ENCODE results near the gene LACTB.

Gene LACTB

GRCh38 chr15:63109498-63109897 is 12.2 kb upstream of the LACTB start:
- Histone ChIP-seq H3K79me1 (ENCODE audit: low read length) (no peaks in the 10 kb centered on the region), H3K36me3 (ENCODE audit: control insufficient read depth, insufficient read depth, low read length) (no peaks in the 10 kb centered on the region), H2BK15ac (replicated peaks; ENCODE audit: low read depth) (no peak overlapping the region), H3K4me3 (ENCODE audit: low read length) (no peak overlapping the region), H3K4me2 (ENCODE audit: low read length) (no peak overlapping the region), H3K56ac (ENCODE audit: low read length) (no peak overlapping the region), H3K79me2 (ENCODE audit: control insufficient read depth, insufficient read depth, low read length) (no peaks in the 10 kb centered on the region), H3K9ac (ENCODE audit: low read length) (no peak overlapping the region), H2BK5ac (ENCODE audit: low read length) (no peak overlapping the region), H3K4me1 (ENCODE audit: control insufficient read depth, low read depth, low read length) (no peaks in the 10 kb centered on the region), H2AK5ac (ENCODE audit: low read length) (no peak overlapping the region), H4K5ac (ENCODE audit: low read length) (no peak overlapping the region), H3K18ac (ENCODE audit: low read length) (no peak overlapping the region), H3K27me3 (ENCODE audit: insufficient read depth, low read length, poor library complexity) (no peaks in the 10 kb centered on the region), H4K8ac (ENCODE audit: low read depth, low read length) (no peak overlapping the region), H3K23ac (ENCODE audit: low read length) (no peak overlapping the region), H2BK120ac (ENCODE audit: low read depth, low read length) (no peak overlapping the region), H3K27ac (ENCODE audit: low read depth, low read length) (no peak overlapping the region), H3K4ac (ENCODE audit: low read depth, low read length) (no peak overlapping the region)
- no CpG with 5 or more reads among the region's 2 CpGs for WGBS (ENCODE audit: extremely low coverage, insufficient coverage, low lambda C conversion rate)
- no peak for DNase-seq

- no peaks in the 10 kb centered on the region for H3K27me3 ChIP-seq (ENCODE audit: insufficient read depth, low read length, poor library complexity)
- H3K4ac ChIP-seq (ENCODE audit: low read depth, low read length) = no peak overlapping the region
- H3K4me2 ChIP-seq (ENCODE audit: low read length) = no peak overlapping the region
- no peak overlapping the region for H3K4me3 ChIP-seq (ENCODE audit: low read length)
- no peak overlapping the region for H2BK15ac ChIP-seq (replicated peaks; ENCODE audit: low read depth)
- no peaks in the 10 kb centered on the region for H3K36me3 ChIP-seq (ENCODE audit: control insufficient read depth, insufficient read depth, low read length)
- H2AK5ac ChIP-seq (ENCODE audit: low read length) = no peak overlapping the region
- WGBS (ENCODE audit: extremely low coverage, insufficient coverage, low lambda C conversion rate) = no CpG with 5 or more reads among the region's 2 CpGs
- no peak overlapping the region for H4K8ac ChIP-seq (ENCODE audit: low read depth, low read length)
- no peak overlapping the region for H3K56ac ChIP-seq (ENCODE audit: low read length)
- H3K79me1 ChIP-seq (ENCODE audit: low read length) = no peaks in the 10 kb centered on the region
- H3K4me1 ChIP-seq (ENCODE audit: control insufficient read depth, low read depth, low read length) = no peaks in the 10 kb centered on the region
- no peak overlapping the region for H3K23ac ChIP-seq (ENCODE audit: low read length)
- no peak overlapping the region for H3K27ac ChIP-seq (ENCODE audit: low read depth, low read length)
- DNase-seq = no peak
- no peak overlapping the region for H3K18ac ChIP-seq (ENCODE audit: low read length)
- H2BK5ac ChIP-seq (ENCODE audit: low read length) = no peak overlapping the region
- no peak overlapping the region for H2BK120ac ChIP-seq (ENCODE audit: low read depth, low read length)
- no peaks in the 10 kb centered on the region for H3K79me2 ChIP-seq (ENCODE audit: control insufficient read depth, insufficient read depth, low read length)
- no peak overlapping the region for H4K5ac ChIP-seq (ENCODE audit: low read length)
- no peak overlapping the region for H3K9ac ChIP-seq (ENCODE audit: low read length)
These were observed 11.7 kb upstream of the LACTB start for GRCh38 chr15:63109920-63110319.

GRCh38 chr15:63110428-63111026 is 11.1 kb upstream of the LACTB start:
- Histone ChIP-seq H3K18ac (ENCODE audit: low read length) (no peak overlapping the region), H4K5ac (ENCODE audit: low read length) (no peak overlapping the region), H3K9ac (ENCODE audit: low read length) (no peak overlapping the region), H3K79me1 (ENCODE audit: low read length) (no peaks in the 10 kb centered on the region), H3K4me1 (ENCODE audit: control insufficient read depth, low read depth, low read length) (no peaks in the 10 kb centered on the region), H2BK120ac (ENCODE audit: low read depth, low read length) (no peak overlapping the region), H2BK5ac (ENCODE audit: low read length) (no peak overlapping the region), H3K4me2 (ENCODE audit: low read length) (no peak overlapping the region), H3K27me3 (ENCODE audit: insufficient read depth, low read length, poor library complexity) (no peaks in the 10 kb centered on the region), H2BK15ac (replicated peaks; ENCODE audit: low read depth) (no peak overlapping the region), H3K23ac (ENCODE audit: low read length) (no peak overlapping the region), H3K27ac (ENCODE audit: low read depth, low read length) (no peak overlapping the region), H2AK5ac (ENCODE audit: low read length) (no peak overlapping the region), H4K8ac (ENCODE audit: low read depth, low read length) (no peak overlapping the region), H3K4me3 (ENCODE audit: low read length) (no peak overlapping the region), H3K56ac (ENCODE audit: low read length) (no peak overlapping the region), H3K36me3 (ENCODE audit: control insufficient read depth, insufficient read depth, low read length) (no peaks in the 10 kb centered on the region), H3K4ac (ENCODE audit: low read depth, low read length) (no peak overlapping the region), H3K79me2 (ENCODE audit: control insufficient read depth, insufficient read depth, low read length) (no peaks in the 10 kb centered on the region)
- DNase-seq = no peak
- WGBS (ENCODE audit: extremely low coverage, insufficient coverage, low lambda C conversion rate) = no CpG with 5 or more reads among the region's 3 CpGs

- H3K4me2 ChIP-seq (ENCODE audit: low read length) = no peak overlapping the region
- no peaks in the 10 kb centered on the region for H3K79me1 ChIP-seq (ENCODE audit: low read length)
- no peaks in the 10 kb centered on the region for H3K4me1 ChIP-seq (ENCODE audit: control insufficient read depth, low read depth, low read length)
- H2AK5ac ChIP-seq (ENCODE audit: low read length) = no peak overlapping the region
- no peak overlapping the region for H2BK15ac ChIP-seq (replicated peaks; ENCODE audit: low read depth)
- H4K8ac ChIP-seq (ENCODE audit: low read depth, low read length) = no peak overlapping the region
- H3K18ac ChIP-seq (ENCODE audit: low read length) = no peak overlapping the region
- no peaks in the 10 kb centered on the region for H3K79me2 ChIP-seq (ENCODE audit: control insufficient read depth, insufficient read depth, low read length)
- no peaks in the 10 kb centered on the region for H3K27me3 ChIP-seq (ENCODE audit: insufficient read depth, low read length, poor library complexity)
- H3K4ac ChIP-seq (ENCODE audit: low read depth, low read length) = no peak overlapping the region
- no peak for DNase-seq
- no peak overlapping the region for H3K9ac ChIP-seq (ENCODE audit: low read length)
- H2BK5ac ChIP-seq (ENCODE audit: low read length) = no peak overlapping the region
- H3K27ac ChIP-seq (ENCODE audit: low read depth, low read length) = no peak overlapping the region
- no peak overlapping the region for H4K5ac ChIP-seq (ENCODE audit: low read length)
- H3K23ac ChIP-seq (ENCODE audit: low read length) = no peak overlapping the region
- H3K56ac ChIP-seq (ENCODE audit: low read length) = peak overlapping the region; percentile 34
- H3K4me3 ChIP-seq (ENCODE audit: low read length) = no peak overlapping the region
- no peaks in the 10 kb centered on the region for H3K36me3 ChIP-seq (ENCODE audit: control insufficient read depth, insufficient read depth, low read length)
- no peak overlapping the region for H2BK120ac ChIP-seq (ENCODE audit: low read depth, low read length)
These were observed 10.2 kb upstream of the LACTB start for GRCh38 chr15:63111481-63111880.

- Histone ChIP-seq H3K27me3 (ENCODE audit: insufficient read depth, low read length, poor library complexity) (no peaks in the 10 kb centered on the region), H3K9ac (ENCODE audit: low read length) (no peak overlapping the region), H4K8ac (ENCODE audit: low read depth, low read length) (no peak overlapping the region), H3K36me3 (ENCODE audit: control insufficient read depth, insufficient read depth, low read length) (no peaks in the 10 kb centered on the region), H2BK120ac (ENCODE audit: low read depth, low read length) (no peak overlapping the region), H3K18ac (ENCODE audit: low read length) (no peak overlapping the region), H3K56ac (ENCODE audit: low read length) (no peak overlapping the region), H2AK5ac (ENCODE audit: low read length) (no peak overlapping the region), H3K4me2 (ENCODE audit: low read length) (no peak overlapping the region), H2BK5ac (ENCODE audit: low read length) (no peak overlapping the region), H2BK15ac (replicated peaks; ENCODE audit: low read depth) (no peak overlapping the region), H4K5ac (ENCODE audit: low read length) (no peak overlapping the region), H3K79me1 (ENCODE audit: low read length) (no peaks in the 10 kb centered on the region), H3K27ac (ENCODE audit: low read depth, low read length) (no peak overlapping the region), H3K23ac (ENCODE audit: low read length) (no peak overlapping the region), H3K4ac (ENCODE audit: low read depth, low read length) (no peak overlapping the region), H3K4me1 (ENCODE audit: control insufficient read depth, low read depth, low read length) (no peaks in the 10 kb centered on the region), H3K79me2 (ENCODE audit: control insufficient read depth, insufficient read depth, low read length) (no peaks in the 10 kb centered on the region), H3K4me3 (ENCODE audit: low read length) (no peak overlapping the region)
- DNase-seq = no peak
- no CpG with 5 or more reads among the region's 3 CpGs for WGBS (ENCODE audit: extremely low coverage, insufficient coverage, low lambda C conversion rate)
These were observed 8.8 kb upstream of the LACTB start for GRCh38 chr15:63112871-63113270.

GRCh38 chr15:63114465-63114864 is 7.2 kb upstream of the LACTB start:
- Histone ChIP-seq H3K23ac (ENCODE audit: low read length) (no peak overlapping the region), H4K8ac (ENCODE audit: low read depth, low read length) (no peak overlapping the region), H3K27me3 (ENCODE audit: insufficient read depth, low read length, poor library complexity) (no peaks in the 10 kb centered on the region), H3K27ac (ENCODE audit: low read depth, low read length) (no peak overlapping the region), H3K36me3 (ENCODE audit: control insufficient read depth, insufficient read depth, low read length) (no peaks in the 10 kb centered on the region), H2AK5ac (ENCODE audit: low read length) (no peak overlapping the region), H3K4me3 (ENCODE audit: low read length) (no peak overlapping the region), H3K79me2 (ENCODE audit: control insufficient read depth, insufficient read depth, low read length) (no peaks in the 10 kb centered on the region), H3K4me2 (ENCODE audit: low read length) (no peak overlapping the region), H3K9ac (ENCODE audit: low read length) (no peak overlapping the region), H2BK120ac (ENCODE audit: low read depth, low read length) (no peak overlapping the region), H3K79me1 (ENCODE audit: low read length) (no peaks in the 10 kb centered on the region), H4K5ac (ENCODE audit: low read length) (no peak overlapping the region), H3K4me1 (ENCODE audit: control insufficient read depth, low read depth, low read length) (no peaks in the 10 kb centered on the region), H3K56ac (ENCODE audit: low read length) (no peak overlapping the region), H3K4ac (ENCODE audit: low read depth, low read length) (no peak overlapping the region), H2BK5ac (ENCODE audit: low read length) (no peak overlapping the region), H3K18ac (ENCODE audit: low read length) (no peak overlapping the region), H2BK15ac (replicated peaks; ENCODE audit: low read depth) (no peak overlapping the region)
- no peak for DNase-seq
- WGBS (ENCODE audit: extremely low coverage, insufficient coverage, low lambda C conversion rate) = no CpG with 5 or more reads among the region's 2 CpGs

Data from mesendoderm (in vitro differentiated cells).